Hepatocyte (in vitro differentiated cells): ENCODE measurements around the gene CSPG5.

Experiments used
- CTCF ChIP-seq: fragments of 200-600 bp; sonication (generic); IDR thresholded peaks from 2 replicates; pipeline ENCODE4 v1.5.1; 2016; ENCODE audit warnings: antibody characterized with exemption, mild to moderate bottlenecking; ENCODE audit not compliant: poor library complexity
- EZH2 ChIP-seq: fragments of 200-600 bp; sonication (generic); IDR thresholded peaks from 2 replicates; pipeline ENCODE4 v1.6.1; 2016; ENCODE audit warnings: antibody characterized with exemption, mild to moderate bottlenecking, borderline replicate concordance
- EZH2phosphoT487 ChIP-seq: fragments of 200-600 bp; sonication (generic); IDR thresholded peaks from one replicate; pipeline ENCODE4 v1.6.1; 2018; ENCODE audit warnings: antibody characterized with exemption, mild to moderate bottlenecking, low read depth, moderate library complexity; ENCODE audit not compliant: unreplicated experiment, severe bottlenecking

DNA sequence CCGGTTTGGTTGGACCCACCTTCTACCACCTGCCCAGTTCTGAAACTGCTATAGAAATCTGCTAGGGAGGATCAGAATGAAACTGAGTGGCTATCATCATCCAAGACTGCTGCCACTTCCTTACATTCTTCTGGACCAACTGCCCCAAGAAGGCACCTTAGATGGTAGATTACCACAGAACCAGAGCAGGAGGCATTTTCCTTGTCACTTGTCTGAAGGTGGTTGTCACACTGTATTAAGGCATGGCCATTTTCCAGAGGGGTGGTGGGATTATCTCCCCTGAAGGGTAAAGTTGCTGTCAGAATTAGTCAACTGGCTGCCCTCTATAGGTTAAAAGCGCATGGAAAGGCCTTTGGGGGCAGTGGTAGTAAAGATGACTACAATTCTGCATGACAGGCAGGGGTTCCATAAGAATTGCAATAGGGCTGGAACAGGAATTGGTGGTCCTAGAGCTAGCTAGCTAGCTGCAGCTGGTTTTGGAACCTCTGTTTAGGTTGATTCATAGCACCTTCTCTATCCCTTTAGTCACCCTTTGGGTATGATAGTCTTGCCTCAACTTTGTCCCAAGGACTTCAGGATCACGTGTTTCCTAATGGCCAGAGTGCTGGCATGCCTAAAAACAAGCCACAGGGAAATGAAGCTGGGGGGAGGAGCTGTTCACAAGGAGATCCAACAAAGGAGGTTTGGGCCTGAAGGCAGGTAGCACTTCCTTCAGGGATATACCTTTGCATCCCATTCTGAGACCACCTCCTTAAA, 4.8 kb upstream of the CSPG5 start:
- TF ChIP-seq CTCF (no peak), EZH2phosphoT487 (no peak), EZH2 (no peak)
